ENCODE data around the gene RNF126.

The RNF126 gene

GRCh38 chr19:648305-648704, 14.7 kb downstream of the RNF126 start:
- Histone ChIP-seq H3K36me3 (ENCODE audit: insufficient read depth, low read length) (peaks cover 3% of the 10 kb centered on the region), H3K9me3 (ENCODE audit: control insufficient read depth, insufficient read depth, low read length) (no peaks in the 10 kb centered on the region), H3K4me1 (ENCODE audit: insufficient read depth, low read length) (no peaks in the 10 kb centered on the region), H3K9ac (ENCODE audit: low read depth, low read length) (no peak overlapping the region)

- H3K36me3 ChIP-seq (ENCODE audit: insufficient read depth, low read length), result peaks cover 3% of the 10 kb centered on the region
- no peaks in the 10 kb centered on the region for H3K9me3 ChIP-seq (ENCODE audit: control insufficient read depth, insufficient read depth, low read length)
- H3K9ac ChIP-seq (ENCODE audit: low read depth, low read length), result no peak overlapping the region
- no peaks in the 10 kb centered on the region for H3K4me1 ChIP-seq (ENCODE audit: insufficient read depth, low read length)
These were observed 15.3 kb downstream of the RNF126 start for GRCh38 chr19:647566-648284.

- H3K36me3 ChIP-seq (ENCODE audit: insufficient read depth, low read length), result peaks cover 3% of the 10 kb centered on the region
- H3K9ac ChIP-seq (ENCODE audit: low read depth, low read length), result no peak overlapping the region
These were observed 16.0 kb downstream of the RNF126 start for GRCh38 chr19:646779-647565.

DNA sequence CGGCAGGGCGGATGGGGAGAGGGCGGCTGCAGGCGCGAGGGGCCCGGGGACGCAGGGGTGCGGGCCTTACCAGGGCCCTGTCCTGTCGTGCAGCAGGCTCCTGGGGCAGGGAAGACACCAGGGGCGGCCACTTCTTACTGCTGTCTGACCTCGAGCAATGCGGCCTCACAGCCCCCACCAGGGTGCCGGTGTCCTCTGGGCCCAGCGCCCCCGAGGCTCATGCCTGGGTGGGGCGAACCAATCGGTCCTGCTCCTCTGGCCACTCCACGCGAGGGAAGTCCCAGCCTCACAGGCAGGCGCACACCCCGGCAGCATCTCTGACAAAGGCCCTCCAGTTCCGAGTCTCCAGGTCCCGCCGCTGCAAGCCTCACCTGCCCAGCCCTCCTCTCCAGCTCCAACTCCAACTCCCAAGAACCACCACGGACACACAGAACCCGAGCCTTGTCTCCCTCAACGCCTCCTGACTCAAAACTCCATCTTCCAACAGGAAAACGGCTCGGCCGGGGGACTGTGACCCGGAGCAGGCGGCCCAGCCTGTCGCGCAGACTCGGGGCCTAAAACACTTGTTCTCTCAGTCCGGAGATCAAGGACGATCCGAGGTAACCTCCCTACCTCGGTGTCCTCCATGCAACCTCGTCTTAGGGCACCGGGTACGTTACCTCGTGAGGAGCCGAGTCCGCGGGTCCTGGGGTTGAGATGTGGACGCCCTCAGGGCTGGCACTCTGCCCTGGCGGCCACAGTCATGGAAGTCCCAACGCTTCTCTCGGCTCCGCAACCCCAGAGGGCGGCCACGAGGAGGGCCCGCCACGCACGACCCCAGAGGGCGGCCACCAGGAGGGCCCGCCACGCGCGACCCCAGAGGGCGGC, 16.9 kb downstream of the RNF126 start:
- Histone ChIP-seq H3K9me3 (ENCODE audit: control insufficient read depth, insufficient read depth, low read length) (no peaks in the 10 kb centered on the region), H3K4me1 (ENCODE audit: insufficient read depth, low read length) (no peaks in the 10 kb centered on the region), H3K9ac (ENCODE audit: low read depth, low read length) (no peak overlapping the region), H3K36me3 (ENCODE audit: insufficient read depth, low read length) (peaks cover 3% of the 10 kb centered on the region)

More at GRCh38 chr19:646779-647565, 16.0 kb downstream of the RNF126 start:
- Histone ChIP-seq H3K9me3 (ENCODE audit: control insufficient read depth, insufficient read depth, low read length) (no peaks in the 10 kb centered on the region), H3K4me1 (ENCODE audit: insufficient read depth, low read length) (no peaks in the 10 kb centered on the region)

GRCh38 chr19:644789-645188, 18.2 kb downstream of the RNF126 start:
- no peaks in the 10 kb centered on the region for H3K9me3 ChIP-seq (ENCODE audit: control insufficient read depth, insufficient read depth, low read length)
- H3K36me3 ChIP-seq (ENCODE audit: insufficient read depth, low read length), result peaks cover 3% of the 10 kb centered on the region
- H3K9ac ChIP-seq (ENCODE audit: low read depth, low read length), result no peak overlapping the region
- no peaks in the 10 kb centered on the region for H3K4me1 ChIP-seq (ENCODE audit: insufficient read depth, low read length)

DNA sequence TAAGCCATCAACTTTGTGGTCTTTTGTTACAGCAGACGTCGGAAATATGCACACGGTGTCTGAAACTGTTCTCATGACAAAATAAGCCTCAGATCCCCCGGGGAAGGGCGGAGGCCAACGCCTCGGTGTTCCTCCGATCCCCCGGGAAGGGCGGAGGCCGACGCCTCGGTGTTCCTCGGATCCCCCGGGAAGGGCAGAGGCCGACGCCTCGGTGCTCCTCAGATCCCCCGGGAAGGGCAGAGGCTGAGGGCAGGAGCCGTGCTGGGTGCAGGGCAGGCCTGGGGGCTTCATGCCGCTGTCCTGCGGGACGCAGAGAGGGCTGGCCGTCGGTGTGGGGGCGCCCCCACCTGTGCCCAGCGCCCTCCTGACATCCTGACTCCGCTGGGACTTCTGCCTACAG, 18.7 kb downstream of the RNF126 start:
- peaks cover 3% of the 10 kb centered on the region for H3K36me3 ChIP-seq (ENCODE audit: insufficient read depth, low read length)
- H3K4me1 ChIP-seq (ENCODE audit: insufficient read depth, low read length), result no peaks in the 10 kb centered on the region
- no peak overlapping the region for H3K9ac ChIP-seq (ENCODE audit: low read depth, low read length)
- no peaks in the 10 kb centered on the region for H3K9me3 ChIP-seq (ENCODE audit: control insufficient read depth, insufficient read depth, low read length)

- no peaks in the 10 kb centered on the region for H3K9me3 ChIP-seq (ENCODE audit: control insufficient read depth, insufficient read depth, low read length)
- H3K36me3 ChIP-seq (ENCODE audit: insufficient read depth, low read length), result peaks cover 3% of the 10 kb centered on the region
- H3K9ac ChIP-seq (ENCODE audit: low read depth, low read length), result no peak overlapping the region
- H3K4me1 ChIP-seq (ENCODE audit: insufficient read depth, low read length), result no peaks in the 10 kb centered on the region
These were observed 19.3 kb downstream of the RNF126 start for GRCh38 chr19:643736-644135.

DNA sequence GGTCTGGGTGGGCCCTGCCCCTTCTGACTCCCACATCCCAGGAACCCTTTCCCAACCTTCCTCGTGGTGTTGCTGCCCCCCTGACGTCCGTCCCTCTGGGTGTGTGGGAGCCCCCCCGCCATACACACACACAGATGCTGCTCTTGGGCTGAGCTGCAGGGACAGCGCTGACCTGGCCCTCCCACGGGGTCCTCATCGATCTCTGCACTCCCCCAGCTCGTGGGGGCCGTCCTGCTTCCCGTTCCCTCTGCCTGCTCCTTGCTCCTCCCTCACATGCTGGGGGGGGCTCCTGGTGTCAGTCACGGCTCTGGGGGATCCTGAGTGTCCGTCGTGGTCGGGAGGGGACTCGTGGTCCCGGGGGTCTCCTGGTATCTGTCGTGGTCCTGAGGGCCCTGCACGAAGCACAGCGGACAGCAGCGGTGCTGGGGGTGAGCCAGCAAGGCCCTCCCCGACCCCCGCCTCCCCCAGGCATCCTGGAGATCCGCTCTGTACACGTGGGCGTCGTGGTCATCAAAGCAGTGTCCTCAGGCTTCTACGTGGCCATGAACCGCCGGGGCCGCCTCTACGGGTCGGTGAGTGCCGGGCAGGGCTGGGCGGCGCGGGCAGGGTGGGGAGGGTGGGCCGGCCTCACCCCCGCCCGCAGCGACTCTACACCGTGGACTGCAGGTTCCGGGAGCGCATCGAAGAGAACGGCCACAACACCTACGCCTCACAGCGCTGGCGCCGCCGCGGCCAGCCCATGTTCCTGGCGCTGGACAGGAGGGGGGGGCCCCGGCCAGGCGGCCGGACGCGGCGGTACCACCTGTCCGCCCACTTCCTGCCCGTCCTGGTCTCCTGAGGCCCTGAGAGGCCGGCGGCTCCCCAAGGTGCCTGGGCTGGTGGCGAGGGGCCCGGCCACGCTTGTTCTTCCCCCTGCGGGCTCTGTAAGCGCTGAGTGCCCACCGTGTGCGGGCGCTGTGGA, 20.0 kb downstream of the RNF126 start:
- Histone ChIP-seq H3K36me3 (ENCODE audit: insufficient read depth, low read length) (peaks cover 3% of the 10 kb centered on the region), H3K9ac (ENCODE audit: low read depth, low read length) (no peak overlapping the region), H3K9me3 (ENCODE audit: control insufficient read depth, insufficient read depth, low read length) (no peaks in the 10 kb centered on the region), H3K4me1 (ENCODE audit: insufficient read depth, low read length) (no peaks in the 10 kb centered on the region)

DNA sequence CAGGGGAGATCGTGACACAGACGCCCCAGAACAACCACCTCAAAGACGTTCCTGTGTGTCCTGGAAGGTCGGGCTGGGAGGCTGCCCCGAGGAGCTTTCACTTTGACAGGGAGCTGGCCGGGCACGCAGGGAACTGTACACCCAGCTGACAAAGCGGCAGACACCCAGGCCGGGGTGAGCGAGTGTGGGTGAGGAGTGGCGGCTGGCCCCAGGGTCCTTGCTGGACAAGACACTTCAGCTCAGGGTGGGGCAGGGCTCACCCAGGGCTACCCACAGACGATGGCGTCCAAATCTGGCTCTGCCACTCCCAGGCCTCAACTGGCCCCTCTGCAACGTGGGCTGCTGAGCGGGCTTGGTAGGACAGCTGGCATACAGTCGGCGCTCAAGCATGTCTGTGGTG, 21.3 kb downstream of the RNF126 start:
- no peaks in the 10 kb centered on the region for H3K4me1 ChIP-seq (ENCODE audit: insufficient read depth, low read length)
- H3K36me3 ChIP-seq (ENCODE audit: insufficient read depth, low read length), result peaks cover 3% of the 10 kb centered on the region
- no peaks in the 10 kb centered on the region for H3K9me3 ChIP-seq (ENCODE audit: control insufficient read depth, insufficient read depth, low read length)
- no peak overlapping the region for H3K9ac ChIP-seq (ENCODE audit: low read depth, low read length)

GRCh38 chr19:640606-641189, 22.3 kb downstream of the RNF126 start:
- no peaks in the 10 kb centered on the region for H3K4me1 ChIP-seq (ENCODE audit: insufficient read depth, low read length)
- H3K9me3 ChIP-seq (ENCODE audit: control insufficient read depth, insufficient read depth, low read length), result no peaks in the 10 kb centered on the region
- H3K36me3 ChIP-seq (ENCODE audit: insufficient read depth, low read length), result no peaks in the 10 kb centered on the region; the same call in 1 of the 2 replicates
- no peak overlapping the region for H3K9ac ChIP-seq (ENCODE audit: low read depth, low read length)

DNA sequence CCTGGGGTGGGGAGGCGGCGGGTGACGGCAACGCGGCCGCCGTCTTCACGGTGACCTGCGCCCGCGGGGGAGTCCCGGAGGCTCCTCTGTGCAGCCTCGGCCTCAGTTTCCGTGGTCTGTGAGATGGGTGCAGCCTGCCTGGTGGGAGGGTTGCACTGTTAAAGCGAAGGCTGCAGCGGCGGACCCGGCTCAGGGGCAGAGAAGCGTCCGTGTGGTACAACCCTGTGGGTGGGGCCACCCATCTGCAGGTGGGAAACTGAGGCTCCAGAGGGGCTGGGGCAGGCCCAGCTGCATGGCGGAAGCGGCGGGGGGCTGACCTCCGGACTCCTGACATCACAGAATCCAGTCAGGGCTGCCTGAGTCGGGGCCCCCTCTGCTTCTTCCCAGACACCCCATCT, 22.9 kb downstream of the RNF126 start:
- H3K36me3 ChIP-seq (ENCODE audit: insufficient read depth, low read length), result no peaks in the 10 kb centered on the region
- H3K4me1 ChIP-seq (ENCODE audit: insufficient read depth, low read length), result no peaks in the 10 kb centered on the region
- peak overlapping the region; percentile 30; the same call in 1 of the 2 replicates for H3K9ac ChIP-seq (ENCODE audit: low read depth, low read length)
- no peaks in the 10 kb centered on the region for H3K9me3 ChIP-seq (ENCODE audit: control insufficient read depth, insufficient read depth, low read length)

- H3K9me3 ChIP-seq (ENCODE audit: control insufficient read depth, insufficient read depth, low read length), result no peaks in the 10 kb centered on the region
- H3K4me1 ChIP-seq (ENCODE audit: insufficient read depth, low read length), result no peaks in the 10 kb centered on the region
- H3K36me3 ChIP-seq (ENCODE audit: insufficient read depth, low read length), result no peaks in the 10 kb centered on the region
- H3K9ac ChIP-seq (ENCODE audit: low read depth, low read length), result peak within 1 kb of the TSS; percentile 68; the same call in 1 of the 2 replicates
These were observed 23.5 kb downstream of the RNF126 start, which contains the start of gene FGF22 for GRCh38 chr19:639253-640160. TSS of gene FGF22 (plus strand) at chr19:639879. CDS start at chr19:639926, 47 bp downstream.

Measured in ES-I3 (cell line).